HG02870 (cell line): ENCODE results near the gene RNF213.

Experiments
- ATAC-seq: cut with Tn5 transposase; IDR thresholded peaks from one replicate; pipeline ENCODE4 v1.9.1; 2021; ENCODE audit warnings: mild to moderate bottlenecking, moderate library complexity; ENCODE audit not compliant: unreplicated experiment

The RNF213 gene

GRCh38 chr17:80426671-80427326 lies 166.1 kb downstream of the RNF213 start:
- ATAC-seq: no peak

- ATAC-seq: no peak
Observed at GRCh38 chr17:80427366-80428282, 167.0 kb downstream of the RNF213 start.

GRCh38 chr17:80428363-80428762 lies 167.7 kb downstream of the RNF213 start:
- no peak for ATAC-seq

GRCh38 chr17:80428796-80429195 lies 168.1 kb downstream of the RNF213 start:
- no peak for ATAC-seq

GRCh38 chr17:80429356-80430275 lies 169.0 kb downstream of the RNF213 start:
- ATAC-seq: no peak

GRCh38 chr17:80430446-80431245 lies 170.0 kb downstream of the RNF213 start:
- ATAC-seq: no peak

GRCh38 chr17:80431246-80432195 lies 170.9 kb downstream of the RNF213 start:
- ATAC-seq: no peak

- ATAC-seq: no peak
Observed at GRCh38 chr17:80432350-80432955, 171.8 kb downstream of the RNF213 start.

- no peak for ATAC-seq
Observed at GRCh38 chr17:80432961-80433550, 172.4 kb downstream of the RNF213 start.

- ATAC-seq: no peak
Observed at GRCh38 chr17:80433916-80434666, 173.4 kb downstream of the RNF213 start.

- no peak for ATAC-seq
Observed at GRCh38 chr17:80437532-80437931, 176.9 kb downstream of the RNF213 start.

- ATAC-seq: no peak
Observed at GRCh38 chr17:80438806-80439205, 178.2 kb downstream of the RNF213 start.

GRCh38 chr17:80439499-80439898 lies 178.8 kb downstream of the RNF213 start:
- no peak for ATAC-seq

- ATAC-seq: no peak
Observed at GRCh38 chr17:80441133-80441578, 180.5 kb downstream of the RNF213 start.

GRCh38 chr17:80441598-80442322 lies 181.1 kb downstream of the RNF213 start:
- ATAC-seq: no peak

- no peak for ATAC-seq
Observed at GRCh38 chr17:80442323-80442659, 181.6 kb downstream of the RNF213 start.

GRCh38 chr17:80442764-80443163 lies 182.1 kb downstream of the RNF213 start:
- no peak for ATAC-seq
